Astrocyte (in vitro differentiated cells and primary cell): ENCODE measurements around the gene GPX7. TPM values are rescaled to one million over a fixed set of nuclear protein-coding genes. Genes with fewer than 3 reads are reported as not detected.
A peak's percentile ranks its signal among the peaks of the same experiment; 100 is the strongest.

Experiments
- DNase-seq: peaks from one replicate; pipeline ENCODE4 v3.0.0-alpha.2; 2010; ENCODE audit warnings: low read depth
- FAIRE-seq: peaks from 2 replicates; lab custom pipeline; 2011; peaks lifted over from hg19 to GRCh38; lab: Jason Lieb, UNC
- H2AFZ ChIP-seq: 2 replicates; pipeline ENCODE4 v1.6.0; 2012; ENCODE audit warnings: low read depth, low read length, inconsistent platforms
- H3K27ac ChIP-seq: 2 replicates; pipeline ENCODE4 v1.5.1; 2011; ENCODE audit warnings: low read depth, low read length, inconsistent platforms
- H3K27me3 ChIP-seq: 2 replicates; pipeline ENCODE4 v1.6.0; 2011; ENCODE audit warnings: low read length, inconsistent platforms; ENCODE audit not compliant: insufficient read depth
- H3K36me3 ChIP-seq: 2 replicates; pipeline ENCODE4 v1.5.1; 2011; ENCODE audit warnings: low read length, inconsistent platforms; ENCODE audit not compliant: insufficient read depth
- H3K4me1 ChIP-seq: 2 replicates; pipeline ENCODE4 v1.5.1; 2011; ENCODE audit warnings: low read length, inconsistent platforms; ENCODE audit not compliant: insufficient read depth
- H3K4me2 ChIP-seq: 2 replicates; pipeline ENCODE4 v1.6.0; 2012; ENCODE audit warnings: low read length, inconsistent platforms
- H3K4me3 ChIP-seq: 2 replicates; pipeline ENCODE4 v1.5.1; 2011; ENCODE audit warnings: low read depth, mild to moderate bottlenecking, low read length, inconsistent platforms; ENCODE audit not compliant: insufficient read depth
- H3K79me2 ChIP-seq: 2 replicates; pipeline ENCODE4 v1.6.0; 2012; ENCODE audit warnings: mild to moderate bottlenecking, low read length, inconsistent platforms; ENCODE audit not compliant: insufficient read depth
- H3K9ac ChIP-seq: 2 replicates; pipeline ENCODE4 v1.6.0; 2012; ENCODE audit warnings: mild to moderate bottlenecking, low read length, inconsistent platforms
- H3K9me3 ChIP-seq: 2 replicates; pipeline ENCODE4 v1.5.1; 2012; ENCODE audit warnings: low read depth, mild to moderate bottlenecking, low read length, inconsistent platforms; ENCODE audit not compliant: insufficient read depth
- H4K20me1 ChIP-seq: 2 replicates; pipeline ENCODE4 v1.6.0; 2012; ENCODE audit warnings: low read length, inconsistent platforms; ENCODE audit not compliant: insufficient read depth
- H3K27ac Mint-ChIP-seq: one replicate; pipeline ENCODE4 v1.8.0; 2021; ENCODE audit warnings: mild to moderate bottlenecking, mixed read lengths; ENCODE audit not compliant: unreplicated experiment
- H3K27me3 Mint-ChIP-seq: one replicate; pipeline ENCODE4 v1.8.0; 2021; ENCODE audit warnings: low read depth, mixed read lengths; ENCODE audit not compliant: unreplicated experiment
- H3K36me3 Mint-ChIP-seq: one replicate; pipeline ENCODE4 v1.8.0; 2021; ENCODE audit warnings: low read depth, mixed read lengths; ENCODE audit not compliant: unreplicated experiment
- H3K4me1 Mint-ChIP-seq: one replicate; pipeline ENCODE4 v1.8.0; 2021; ENCODE audit warnings: low read depth, mixed read lengths; ENCODE audit not compliant: unreplicated experiment
- H3K4me3 Mint-ChIP-seq: one replicate; pipeline ENCODE4 v1.8.0; 2021; ENCODE audit warnings: mild to moderate bottlenecking, moderate library complexity, mixed read lengths; ENCODE audit not compliant: unreplicated experiment
- H3K9me3 Mint-ChIP-seq: one replicate; pipeline ENCODE4 v1.8.0; 2021; ENCODE audit warnings: mild to moderate bottlenecking, mixed read lengths; ENCODE audit not compliant: unreplicated experiment
- CTCF ChIP-seq: IDR thresholded peaks from 2 replicates; pipeline ENCODE4 v1.5.1; 2011; ENCODE audit warnings: low read depth, mild to moderate bottlenecking, inconsistent platforms, low read length, moderate library complexity; ENCODE audit not compliant: insufficient read depth
- EZH2 ChIP-seq: IDR thresholded peaks from 2 replicates; pipeline ENCODE4 v1.6.1; 2012; ENCODE audit warnings: mild to moderate bottlenecking, low read length, inconsistent platforms; ENCODE audit not compliant: insufficient read depth
- total RNA-seq: library from RNA; stranded (reverse); gene quantifications from 2 replicates; pipeline ENCODE4 v1.2.1, GENCODE V29; 2021

GPX7 gene
- total RNA-seq, 1 donor from 2014 or later = 4.2 TPM

DNA sequence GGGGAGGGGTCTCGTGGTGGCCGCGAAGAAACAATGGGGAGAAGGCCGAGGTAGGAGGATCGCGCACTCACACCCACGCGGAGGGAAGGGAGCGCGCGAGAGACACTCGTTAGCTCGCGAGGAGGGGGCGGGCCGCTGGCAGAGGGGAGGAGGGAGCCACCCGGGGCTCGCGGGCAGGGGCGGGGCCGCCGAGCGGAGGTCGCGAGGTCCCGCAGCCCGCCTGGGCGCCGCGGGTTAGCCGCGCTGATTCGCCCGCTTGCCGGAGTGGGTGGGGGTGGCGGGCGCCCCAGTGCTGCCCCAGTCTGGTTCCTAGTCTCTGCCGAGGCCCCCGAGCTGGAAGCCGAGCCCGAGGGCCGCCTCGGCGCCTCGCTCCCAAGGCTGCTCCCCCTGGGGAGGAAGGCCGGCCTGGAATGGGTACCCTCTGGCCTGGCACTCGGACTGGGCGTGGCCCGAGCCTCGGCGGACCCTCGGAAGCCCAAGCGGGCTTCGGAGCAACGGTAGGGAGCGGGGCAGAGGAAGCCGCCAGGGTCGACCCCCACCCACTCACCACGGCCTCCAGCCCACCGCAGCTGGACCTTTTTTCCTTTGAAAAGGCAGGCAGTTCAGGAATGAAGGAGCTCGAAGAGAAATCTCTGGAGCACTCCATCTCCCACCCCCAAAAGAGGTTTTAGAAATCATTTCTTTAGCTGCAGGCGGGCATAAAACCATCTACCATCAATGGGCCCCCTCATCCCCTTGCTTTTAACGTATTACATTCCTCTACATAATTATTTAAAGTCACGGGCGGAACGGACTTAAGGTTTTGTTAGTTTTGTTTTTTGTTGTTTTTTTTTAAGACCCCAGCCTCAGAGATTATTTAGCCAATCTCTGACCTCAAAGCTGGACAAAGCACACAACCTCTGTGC, 48.6 kb upstream of the GPX7 start:
- peaks cover 30% of the 10 kb centered on the region for H4K20me1 ChIP-seq
- H3K27me3 ChIP-seq = no peaks in the 10 kb centered on the region
- H3K27me3 Mint-ChIP-seq = no peaks in the 10 kb centered on the region
- FAIRE-seq (no peak), DNase-seq (peak; percentile 79)
- no peaks in the 10 kb centered on the region for H3K9me3 ChIP-seq
- H3K4me1 Mint-ChIP-seq = peaks cover 23% of the 10 kb centered on the region
- H3K4me3 ChIP-seq = peak overlapping the region; percentile 76
- peaks cover 50% of the 10 kb centered on the region for H3K79me2 ChIP-seq
- H3K4me3 Mint-ChIP-seq = peak overlapping the region; percentile 92
- peak overlapping the region; percentile 90 for H3K4me2 ChIP-seq
- H3K27ac ChIP-seq = peak overlapping the region; percentile 87
- no peaks in the 10 kb centered on the region for H3K9me3 Mint-ChIP-seq
- H3K9ac ChIP-seq = peak overlapping the region; percentile 92
- TF ChIP-seq CTCF (no peak), EZH2 (no peak)
- H3K4me1 ChIP-seq = peaks cover 10% of the 10 kb centered on the region
- no peaks in the 10 kb centered on the region for H3K36me3 Mint-ChIP-seq
- H2AFZ ChIP-seq = peak overlapping the region; percentile 94
- peak overlapping the region; percentile 94 for H3K27ac Mint-ChIP-seq
- H3K36me3 ChIP-seq = no peaks in the 10 kb centered on the region

DNA sequence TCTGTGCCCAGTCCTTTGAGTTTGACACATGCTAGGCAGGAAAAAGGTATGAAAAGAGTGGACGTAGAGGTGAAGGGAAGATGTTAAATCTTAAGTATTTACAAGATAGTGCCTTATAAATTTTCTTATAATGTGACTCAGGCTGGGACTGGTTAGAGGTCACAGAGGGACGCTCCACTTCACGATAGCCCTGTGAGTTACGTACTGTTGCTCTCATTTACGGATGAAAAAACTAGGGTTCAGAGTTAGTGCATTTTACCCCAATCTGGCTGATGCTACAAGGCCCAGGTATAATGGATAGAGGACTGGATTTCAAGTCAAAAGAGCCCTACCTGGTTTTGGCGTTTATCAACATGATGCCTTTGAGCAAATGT, 47.9 kb upstream of the GPX7 start:
- no peaks in the 10 kb centered on the region for H3K36me3 ChIP-seq
- H3K4me3 ChIP-seq = peak overlapping the region; percentile 76
- peak overlapping the region; percentile 92 for H3K4me3 Mint-ChIP-seq
- FAIRE-seq = no peak
- H3K27me3 ChIP-seq = no peaks in the 10 kb centered on the region
- peak overlapping the region; percentile 94 for H2AFZ ChIP-seq
- H3K4me2 ChIP-seq = peak overlapping the region; percentile 90
- peak overlapping the region; percentile 92 for H3K9ac ChIP-seq
- H3K9me3 Mint-ChIP-seq = no peaks in the 10 kb centered on the region
- peaks cover 43% of the 10 kb centered on the region for H3K79me2 ChIP-seq
- H4K20me1 ChIP-seq = peaks cover 24% of the 10 kb centered on the region
- H3K27ac Mint-ChIP-seq = peak overlapping the region; percentile 94
- no peaks in the 10 kb centered on the region for H3K27me3 Mint-ChIP-seq
- peaks cover 17% of the 10 kb centered on the region for H3K4me1 Mint-ChIP-seq
- peak overlapping the region; percentile 87 for H3K27ac ChIP-seq
- no peaks in the 10 kb centered on the region for H3K9me3 ChIP-seq
- H3K4me1 ChIP-seq = peaks cover 10% of the 10 kb centered on the region
- TF ChIP-seq CTCF (no peak), EZH2 (no peak)
- no peak for DNase-seq
- H3K36me3 Mint-ChIP-seq = no peaks in the 10 kb centered on the region

DNA sequence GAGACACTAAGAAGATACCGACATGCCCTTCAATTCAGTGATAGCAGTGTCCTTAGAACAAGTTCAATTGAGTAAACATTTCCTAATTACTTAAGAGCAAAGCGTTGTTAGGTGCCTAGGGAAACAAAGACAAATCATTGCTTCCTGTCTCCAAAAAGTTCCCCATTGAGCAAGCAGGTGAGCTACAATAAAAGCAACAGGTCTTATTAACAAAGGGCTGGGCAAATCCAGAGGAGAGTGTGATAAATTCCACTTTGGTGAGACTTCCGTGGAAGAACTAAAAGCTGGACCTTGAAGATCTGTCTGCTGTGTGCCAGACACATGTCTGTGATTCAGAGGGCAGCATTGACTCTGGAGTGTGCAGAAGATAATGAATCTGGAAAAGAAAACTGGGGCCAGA, 47.4 kb upstream of the GPX7 start:
- Histone ChIP-seq H3K9me3 (no peaks in the 10 kb centered on the region), H3K4me2 (peak overlapping the region; percentile 90), H3K79me2 (peaks cover 38% of the 10 kb centered on the region), H3K27ac (no peak overlapping the region), H2AFZ (no peak overlapping the region), H3K4me1 (peaks cover 10% of the 10 kb centered on the region), H4K20me1 (peaks cover 19% of the 10 kb centered on the region), H3K9ac (peak overlapping the region; percentile 92), H3K36me3 (no peaks in the 10 kb centered on the region), H3K4me3 (no peak overlapping the region), H3K27me3 (no peaks in the 10 kb centered on the region)
- H3K36me3 Mint-ChIP-seq = no peaks in the 10 kb centered on the region
- FAIRE-seq = no peak
- H3K9me3 Mint-ChIP-seq = peaks cover under 1% of the 10 kb centered on the region
- H3K27ac Mint-ChIP-seq = peak overlapping the region; percentile 86
- peak overlapping the region; percentile 92 for H3K4me3 Mint-ChIP-seq
- TF ChIP-seq EZH2 (no peak), CTCF (no peak)
- peaks cover 15% of the 10 kb centered on the region for H3K4me1 Mint-ChIP-seq
- DNase-seq = peak; percentile 22
- no peaks in the 10 kb centered on the region for H3K27me3 Mint-ChIP-seq
